ENCODE results near the gene SND1.

DNA sequence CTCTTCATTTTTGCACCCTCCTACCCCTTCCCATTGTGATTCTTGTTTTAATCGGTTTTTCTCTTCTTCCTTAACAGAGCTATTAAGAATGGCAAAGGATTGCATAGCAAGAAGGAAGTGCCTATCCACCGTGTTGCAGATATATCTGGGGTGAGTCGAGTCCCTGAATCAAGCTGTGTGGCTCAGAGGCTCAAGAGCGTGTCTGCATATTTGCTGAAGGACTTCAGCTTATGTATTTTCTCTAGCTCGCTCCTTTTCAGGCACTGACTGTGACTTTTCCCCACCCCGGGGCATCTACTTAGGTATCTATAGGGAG, 252.6 kb downstream of the SND1 start:
- TF ChIP-seq BHLHE40 (IDR thresholded peaks at IDR 0.05; ENCODE audit: borderline replicate concordance) (no peak), FOXM1 (IDR thresholded peaks at IDR 0.05; ENCODE audit: borderline replicate concordance) (no peak), TARDBP (IDR thresholded peaks at IDR 0.05) (no peak), FOXA1 (IDR thresholded peaks at IDR 0.05) (no peak), SP1 (IDR thresholded peaks at IDR 0.05) (no peak), SUZ12 (IDR thresholded peaks at IDR 0.05) (no peak), NFRKB (IDR thresholded peaks at IDR 0.05) (no peak)
